Measurements from ENCODE around the gene TDRKH.
"Not testable (repeated sequence)": the region's sequence is repeated elsewhere in the genome, so short reads cannot be mapped to it uniquely, and the experiment has no call there.

TDRKH gene

DNA sequence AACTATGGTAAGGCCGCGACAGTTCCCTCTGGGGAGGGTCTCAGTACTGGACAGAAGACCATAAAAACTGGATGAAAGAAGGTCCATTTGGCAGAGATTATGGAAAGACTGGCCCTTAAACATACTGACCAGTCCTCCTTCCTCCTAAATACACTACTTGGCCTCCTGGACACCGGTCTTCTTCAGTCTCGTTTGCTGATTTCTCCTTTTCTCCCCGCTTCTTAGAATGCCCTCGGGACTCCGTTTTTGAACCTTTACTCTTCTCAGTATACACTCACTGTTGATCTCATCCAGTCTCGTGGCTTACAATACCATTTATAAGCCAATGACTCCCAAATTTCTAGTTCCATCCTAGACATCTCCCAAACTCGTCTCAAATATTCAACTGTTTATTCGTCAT is 26.3 kb downstream of the TDRKH start:
- no peak for FAIRE-seq
- DNase-seq (ENCODE audit: low spot score): peak; percentile 14

DNA sequence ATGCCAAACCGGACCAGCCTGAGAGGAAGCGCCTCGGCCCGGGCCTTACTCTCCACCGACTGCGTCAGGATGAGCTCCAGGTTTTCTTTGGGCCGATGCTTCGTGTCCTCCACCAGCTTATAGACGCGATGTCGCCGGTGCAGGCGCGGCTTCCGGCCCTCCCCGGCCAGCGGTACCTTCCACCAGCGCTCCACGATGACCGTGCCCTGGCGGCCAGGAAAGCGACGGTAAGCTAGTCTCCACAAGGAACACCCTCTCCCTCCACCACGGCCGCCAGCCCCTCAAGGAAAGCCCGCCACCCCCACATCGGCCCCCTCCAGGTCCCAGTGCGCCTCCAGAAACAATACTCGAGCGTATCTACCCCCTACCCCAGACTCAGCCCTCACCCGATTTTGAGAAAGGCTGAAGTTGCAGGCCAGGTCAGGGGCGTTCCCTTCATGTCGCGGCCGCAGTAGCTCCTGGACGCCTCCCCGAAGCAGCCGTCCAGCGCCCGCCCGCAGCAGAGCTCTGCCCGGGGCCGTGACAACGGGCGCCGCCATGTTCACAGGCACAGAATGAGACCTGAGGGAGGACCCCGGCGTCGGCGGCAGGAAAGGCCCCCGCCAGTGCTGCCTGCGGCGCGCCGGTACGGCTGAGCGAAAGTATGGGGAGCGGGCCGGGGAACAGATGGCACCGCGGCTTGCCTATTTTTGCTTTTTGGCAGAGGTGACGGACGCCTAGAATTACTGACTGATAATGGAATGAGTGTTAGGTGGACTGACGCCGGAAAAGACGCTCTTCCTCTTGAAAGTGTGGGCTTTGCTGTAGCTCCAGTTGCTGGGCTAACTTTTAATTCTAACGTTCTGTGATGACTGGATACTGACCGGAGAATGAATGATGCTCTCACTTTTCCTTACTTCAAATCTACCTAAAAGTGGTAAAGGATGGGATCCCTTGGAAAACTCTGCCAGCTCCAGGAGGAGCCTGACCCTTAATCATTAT is 27.1 kb downstream of the TDRKH start, which contains the start of gene MRPL9:
Gene MRPL9 (minus strand): TSS at position 556 of the 981 bp plus-strand sequence. CDS start 17 bp downstream, at position 539.
- FAIRE-seq: peak; percentile 91
- DNase-seq (ENCODE audit: low spot score): peak; percentile 94

GRCh38 chr1:151760597-151761385 is 29.5 kb downstream of the TDRKH start:
- no peak for DNase-seq (ENCODE audit: low spot score)
- no peak for FAIRE-seq

DNA sequence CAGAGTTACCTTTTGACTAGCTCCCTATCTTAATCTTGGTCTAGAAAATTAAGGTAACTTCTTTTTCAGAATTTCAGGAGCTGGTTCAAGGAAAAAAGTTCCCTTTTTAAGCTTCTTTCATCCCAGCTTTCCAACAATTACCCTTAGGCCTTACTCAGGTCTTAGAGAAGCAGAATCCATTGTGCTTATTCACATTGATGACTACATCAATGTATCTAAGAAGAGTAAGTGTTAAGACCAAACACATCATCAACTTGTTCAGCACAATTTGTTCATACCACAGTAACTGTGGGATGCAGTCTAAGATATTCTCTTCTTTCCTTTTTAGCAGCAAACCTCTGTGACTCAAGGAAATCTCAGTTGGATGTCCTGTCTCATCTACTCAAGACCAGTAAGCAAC is 31.1 kb downstream of the TDRKH start:
- FAIRE-seq: no peak

GRCh38 chr1:151756291-151756690 is 34.0 kb downstream of the TDRKH start:
- DNase-seq (ENCODE audit: low spot score): no peak
- FAIRE-seq: peak; percentile 46

More for the DNA sequence above, 31.1 kb downstream of the TDRKH start:
- no peak for DNase-seq (ENCODE audit: low spot score)

DNA sequence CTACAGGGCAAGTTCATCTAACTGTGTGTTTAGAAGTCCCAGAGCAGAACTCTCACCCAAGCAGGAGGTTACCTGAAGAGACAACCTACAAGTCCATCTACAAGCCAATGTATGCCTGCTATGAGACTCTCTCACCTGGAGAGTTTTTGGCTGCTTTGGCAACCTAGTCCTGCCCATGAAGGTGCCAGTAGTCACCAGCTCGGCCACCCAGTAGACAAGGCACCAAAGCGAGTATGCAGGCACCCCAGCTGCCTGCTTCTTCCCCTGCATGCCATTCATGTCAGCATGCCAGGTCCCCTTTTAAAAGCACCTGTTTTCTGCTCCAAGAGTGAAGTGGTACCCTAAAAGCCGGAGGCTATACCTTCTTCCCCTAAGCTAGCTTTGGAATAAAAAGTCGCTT is 48.8 kb downstream of the TDRKH start:
- FAIRE-seq (no peak), DNase-seq (ENCODE audit: low spot score) (no peak)

GRCh38 chr1:151739590-151740355 is 50.5 kb downstream of the TDRKH start:
- no peak for DNase-seq (ENCODE audit: low spot score)
- no peak for FAIRE-seq

DNA sequence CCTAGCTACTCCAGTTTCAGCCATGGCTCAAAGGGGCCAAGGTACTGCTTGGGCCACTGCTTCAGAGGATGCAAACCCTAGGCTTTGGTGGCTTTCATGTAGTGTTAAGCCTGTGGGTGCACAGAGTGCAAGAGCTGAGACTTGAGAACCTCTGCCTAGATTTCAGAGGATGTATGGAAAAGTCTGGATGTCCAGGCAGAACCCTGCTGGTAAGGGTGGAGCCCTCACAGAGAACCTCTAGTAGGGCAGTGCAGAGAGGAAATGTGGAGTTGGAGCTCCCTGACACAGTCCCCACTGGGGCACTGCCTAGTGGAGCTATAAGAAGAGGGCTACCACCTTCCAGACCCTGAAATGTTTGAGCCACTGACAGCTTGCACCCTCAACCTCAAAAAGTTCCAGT is 52.8 kb downstream of the TDRKH start:
- FAIRE-seq (no peak), DNase-seq (ENCODE audit: low spot score) (no peak)

DNA sequence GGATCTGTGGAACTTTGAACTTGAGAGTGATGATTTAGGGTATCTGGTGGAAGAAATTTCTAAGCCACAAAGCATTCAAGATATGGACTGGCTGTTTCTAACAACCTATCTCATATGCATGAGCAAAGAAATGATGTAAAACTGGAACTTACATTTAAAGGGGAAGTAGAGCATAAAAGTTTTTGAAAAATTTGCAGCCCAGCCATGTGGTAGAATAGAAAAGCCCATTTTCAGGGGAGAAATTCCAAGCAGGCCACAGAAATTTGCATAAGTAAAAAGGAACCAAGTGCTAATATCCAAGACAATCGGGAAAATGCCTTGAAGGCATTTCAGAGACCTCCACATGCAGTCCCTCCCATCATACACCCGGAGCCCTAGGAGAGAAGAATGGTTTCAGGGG is 53.3 kb downstream of the TDRKH start:
- FAIRE-seq (no peak), DNase-seq (ENCODE audit: low spot score) (no peak)

DNA sequence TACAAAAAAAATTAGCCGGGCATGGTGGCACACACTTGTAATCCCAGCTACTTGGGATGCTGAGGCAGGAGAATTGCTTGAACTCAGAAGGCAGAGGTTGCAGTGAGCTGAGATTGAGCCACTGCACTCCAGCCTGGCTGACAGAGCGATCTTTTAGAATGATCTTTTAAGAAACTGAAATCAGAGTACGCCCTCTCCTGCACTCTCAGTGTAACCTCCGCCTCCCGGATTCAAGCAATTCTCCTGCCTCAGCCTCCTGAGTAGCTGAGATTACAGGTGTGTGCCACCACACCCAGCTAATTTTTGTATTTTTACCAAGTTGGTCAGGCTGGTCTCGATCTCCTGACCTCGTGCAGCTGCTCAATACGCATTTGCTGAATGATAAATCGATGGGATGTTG is 56.3 kb downstream of the TDRKH start:
- not testable (repeated sequence) for FAIRE-seq; DNase-seq (ENCODE audit: low spot score)

DNA sequence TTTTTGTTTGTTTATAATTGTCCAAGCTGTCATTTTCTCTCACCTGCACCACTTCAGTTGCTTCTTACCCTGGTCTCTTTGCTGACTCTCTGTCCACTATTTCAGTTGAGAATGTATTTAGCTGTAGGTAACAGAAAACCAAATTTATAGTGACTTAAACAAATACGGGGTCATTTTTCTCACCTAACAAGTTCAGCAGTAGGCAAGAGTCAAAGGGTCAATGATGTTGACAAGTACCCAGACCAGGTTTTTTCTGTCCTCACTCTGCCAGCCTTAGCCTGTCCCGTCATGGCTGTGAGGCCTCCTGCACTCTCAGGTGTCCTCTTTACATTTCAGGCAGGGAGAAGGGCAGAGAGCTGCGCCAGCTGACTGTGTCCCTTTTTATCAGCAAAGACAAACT is 57.2 kb downstream of the TDRKH start:
- DNase-seq (ENCODE audit: low spot score): no peak
- FAIRE-seq: no peak

- FAIRE-seq: no peak
- DNase-seq (ENCODE audit: low spot score): no peak
Observed at GRCh38 chr1:151729966-151730291, 60.4 kb downstream of the TDRKH start.

DNA sequence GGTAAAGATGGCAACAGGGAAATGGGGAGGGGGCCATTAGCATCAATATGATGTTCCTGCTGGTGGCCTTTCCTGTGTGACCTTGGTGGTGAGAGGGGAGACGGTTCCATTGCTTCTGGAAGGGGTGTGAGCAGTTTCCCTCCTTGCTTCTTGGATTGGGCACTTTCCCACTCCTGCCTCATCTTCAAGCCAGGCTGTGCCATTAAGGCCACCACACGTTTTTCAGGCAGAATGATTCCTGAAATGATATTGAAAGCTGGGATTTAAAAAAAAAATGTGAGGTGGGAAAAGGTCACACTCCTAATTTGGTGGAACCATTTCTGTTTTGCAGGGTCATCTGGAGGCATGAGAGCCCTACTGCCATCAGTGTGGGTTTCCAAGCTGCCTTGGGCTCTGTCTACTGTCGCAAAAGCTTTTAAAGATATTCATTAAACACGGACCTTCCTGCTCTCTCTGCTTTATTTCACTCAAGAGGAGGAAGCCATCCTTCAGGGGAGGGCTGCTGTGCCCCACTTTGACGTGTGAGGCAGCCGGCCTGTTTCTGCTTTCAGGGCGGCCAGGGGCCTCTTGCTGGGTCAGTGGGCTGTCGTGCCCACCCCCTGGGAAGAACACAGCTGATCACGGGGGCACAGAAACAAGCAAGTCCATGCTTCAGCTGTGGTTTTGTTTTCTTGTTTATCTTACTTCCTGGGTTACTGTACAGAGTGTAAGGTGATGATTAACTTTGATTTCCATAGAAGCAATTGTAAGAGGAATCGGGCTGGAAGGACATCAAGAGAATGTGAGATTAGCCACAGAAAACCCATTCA is 60.9 kb downstream of the TDRKH start:
- DNase-seq (ENCODE audit: low spot score) (no peak), FAIRE-seq (peak; percentile 52)

DNA sequence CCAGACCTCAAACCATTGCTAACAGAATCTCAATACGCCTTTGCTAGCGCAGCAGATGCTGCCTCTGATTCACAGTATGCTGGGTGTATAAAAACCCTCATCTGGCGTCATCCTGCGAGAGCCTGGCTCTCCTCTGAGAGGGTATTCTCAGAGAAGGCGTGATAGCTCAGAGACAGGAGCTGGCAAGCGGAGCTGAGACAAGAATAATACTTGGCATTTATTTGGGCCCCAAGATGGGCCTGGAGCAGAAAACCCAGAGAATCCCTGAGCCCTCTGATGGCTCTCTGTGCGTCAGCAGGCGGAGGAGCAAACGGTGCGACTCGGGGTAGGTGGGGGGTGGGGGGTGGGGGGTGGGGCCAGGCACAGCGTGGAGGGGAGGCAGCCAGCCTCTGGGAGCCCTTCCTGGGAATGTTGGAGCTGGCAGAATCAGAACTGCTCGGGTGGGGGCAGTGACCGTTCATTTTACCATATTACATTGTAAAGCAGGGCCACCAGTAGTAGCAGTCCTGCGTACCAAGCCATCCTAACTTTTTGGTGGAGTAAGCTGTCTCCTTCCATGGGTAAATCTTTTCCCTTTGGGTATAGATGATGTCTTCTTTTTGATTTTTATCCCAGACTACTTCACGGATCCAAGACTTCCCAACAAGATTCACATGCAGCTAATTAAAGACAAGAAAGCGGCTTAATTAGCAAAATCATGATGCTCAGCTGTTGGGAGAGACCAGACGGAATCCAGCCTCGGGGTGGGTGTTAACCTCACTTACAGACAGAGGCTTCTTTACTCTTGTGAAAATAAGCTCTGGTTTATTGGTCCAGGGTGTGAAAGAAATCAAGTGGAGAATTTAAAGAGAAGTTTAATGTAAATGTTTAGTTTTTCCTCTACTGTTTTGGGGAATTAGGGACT is 61.9 kb downstream of the TDRKH start:
- no peak for DNase-seq (ENCODE audit: low spot score)

DNA sequence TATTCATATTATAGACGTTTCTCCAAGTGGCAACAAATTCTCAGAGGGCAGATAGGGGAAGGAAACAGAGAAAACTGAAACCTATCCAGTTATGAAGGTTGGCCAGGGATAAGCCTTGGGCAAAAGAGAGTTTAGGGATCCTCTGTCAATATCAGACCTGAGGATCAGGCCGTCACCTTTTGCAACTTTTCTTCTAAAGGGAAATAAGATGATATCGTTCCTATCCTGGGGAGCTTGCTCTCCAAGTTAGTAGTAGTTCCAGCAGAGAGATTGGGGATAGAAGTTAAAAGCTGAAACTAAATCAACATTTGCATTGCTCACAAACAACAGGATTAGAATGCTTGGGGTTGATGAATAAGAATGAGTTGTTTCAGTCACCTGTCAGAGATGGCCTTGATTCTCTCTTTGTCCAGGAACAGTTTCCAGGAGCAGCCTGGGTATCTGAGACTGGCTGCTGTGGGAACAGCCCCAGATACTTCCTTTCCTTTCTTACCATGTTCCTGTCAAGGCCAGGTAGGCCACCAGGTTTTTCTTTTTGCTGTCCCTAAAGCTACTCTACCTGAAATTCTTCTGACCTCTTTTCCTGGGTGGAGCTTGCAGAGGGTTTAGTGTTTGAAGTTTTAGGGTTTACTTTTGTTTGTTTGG is 66.5 kb downstream of the TDRKH start:
- DNase-seq (ENCODE audit: low spot score): no peak
- no peak for FAIRE-seq

More for the DNA sequence above, 61.9 kb downstream of the TDRKH start:
- FAIRE-seq: no peak

All from urothelium cell line (cell line).